HG03064 (cell line): ENCODE results near the gene MRTO4.
"Not testable (repeated sequence)": the region's sequence is repeated elsewhere in the genome, so short reads cannot be mapped to it uniquely, and the experiment has no call there.

ENCODE experiments used
- ATAC-seq: cut with Tn5 transposase; IDR thresholded peaks from one replicate; pipeline ENCODE4 v1.9.1; 2021; ENCODE audit warnings: low read depth; ENCODE audit not compliant: unreplicated experiment

Gene MRTO4

DNA sequence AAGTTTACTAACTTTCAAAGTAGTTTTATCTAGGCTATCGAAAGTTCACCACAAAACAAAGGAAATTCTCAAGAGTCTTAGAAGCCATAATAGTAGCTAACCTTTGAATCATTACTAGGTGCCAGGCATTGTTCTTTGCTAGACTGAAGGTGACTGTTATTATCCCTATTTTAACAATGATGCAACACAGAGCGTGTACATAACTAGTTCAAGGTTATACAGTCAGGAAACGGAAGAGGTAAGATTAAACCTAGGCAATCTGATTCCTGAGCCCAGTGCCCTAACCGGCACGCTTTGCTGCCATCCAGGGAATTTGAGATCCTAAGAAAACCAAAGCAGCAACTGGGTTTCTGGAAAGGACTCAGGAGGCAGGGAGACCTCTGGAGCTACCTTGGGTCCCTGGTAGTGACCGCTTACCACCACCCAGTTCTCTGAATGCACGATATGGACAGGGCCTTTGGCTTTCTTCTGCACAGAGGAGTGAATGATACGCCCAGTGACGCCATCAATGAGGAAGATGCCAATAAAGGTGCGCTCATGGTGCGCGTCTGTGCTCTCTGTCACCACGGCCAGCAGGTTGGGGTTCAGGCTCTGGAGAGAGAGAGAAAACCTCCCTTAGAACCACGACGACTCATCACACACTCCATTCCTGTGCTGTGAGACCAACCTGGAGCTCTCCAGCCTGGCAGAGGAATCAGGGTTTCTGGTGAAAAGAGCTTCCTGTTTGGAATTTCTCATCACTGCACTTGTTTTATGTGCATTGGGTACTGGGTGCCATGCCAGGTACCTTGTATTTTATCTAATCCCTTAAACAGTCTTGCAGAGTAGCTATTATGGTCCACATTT, 28.4 kb upstream of the MRTO4 start:
- no peak for ATAC-seq

DNA sequence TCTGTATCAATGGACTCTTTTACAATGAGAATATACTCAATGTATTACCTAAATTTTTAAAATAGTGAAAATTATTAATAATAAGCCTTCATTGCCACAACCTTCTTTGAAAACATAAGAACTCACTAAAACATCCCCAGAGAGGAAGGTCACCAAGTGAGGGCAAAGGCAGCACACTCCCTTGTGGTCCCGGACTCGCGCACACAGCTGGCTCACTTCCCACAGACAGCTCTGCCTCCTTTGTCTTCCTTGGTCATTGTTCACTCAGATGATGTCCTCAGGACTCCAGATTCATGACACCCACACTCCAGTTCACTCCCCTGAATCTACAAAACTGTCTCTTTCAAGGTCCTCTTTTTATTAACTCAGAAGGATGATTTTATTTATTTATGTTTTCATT, 22.4 kb upstream of the MRTO4 start:
- no peak for ATAC-seq

DNA sequence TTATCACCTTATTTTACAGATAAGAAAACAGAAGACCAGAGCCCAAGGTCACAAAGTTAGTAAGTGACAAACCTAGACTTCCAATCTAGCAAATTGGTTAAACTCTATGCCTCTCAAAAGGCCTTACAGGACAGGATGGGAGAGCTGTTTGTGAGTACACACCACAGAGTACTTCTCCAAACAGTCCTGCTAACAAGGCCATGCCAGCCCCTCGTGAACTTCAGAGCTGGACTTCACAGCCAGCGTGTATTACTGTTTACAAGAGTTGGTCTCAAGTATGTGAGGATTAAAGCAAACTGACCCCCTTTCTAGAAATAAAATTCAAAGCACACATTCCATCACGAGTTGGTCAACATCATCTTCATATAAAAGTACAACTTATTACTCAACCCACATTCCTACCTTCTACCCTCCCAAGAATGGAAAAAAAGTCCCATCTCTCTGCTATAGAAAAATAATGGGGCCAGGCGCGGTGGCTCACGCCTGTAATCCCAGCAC, 21.7 kb upstream of the MRTO4 start:
- no peak for ATAC-seq

DNA sequence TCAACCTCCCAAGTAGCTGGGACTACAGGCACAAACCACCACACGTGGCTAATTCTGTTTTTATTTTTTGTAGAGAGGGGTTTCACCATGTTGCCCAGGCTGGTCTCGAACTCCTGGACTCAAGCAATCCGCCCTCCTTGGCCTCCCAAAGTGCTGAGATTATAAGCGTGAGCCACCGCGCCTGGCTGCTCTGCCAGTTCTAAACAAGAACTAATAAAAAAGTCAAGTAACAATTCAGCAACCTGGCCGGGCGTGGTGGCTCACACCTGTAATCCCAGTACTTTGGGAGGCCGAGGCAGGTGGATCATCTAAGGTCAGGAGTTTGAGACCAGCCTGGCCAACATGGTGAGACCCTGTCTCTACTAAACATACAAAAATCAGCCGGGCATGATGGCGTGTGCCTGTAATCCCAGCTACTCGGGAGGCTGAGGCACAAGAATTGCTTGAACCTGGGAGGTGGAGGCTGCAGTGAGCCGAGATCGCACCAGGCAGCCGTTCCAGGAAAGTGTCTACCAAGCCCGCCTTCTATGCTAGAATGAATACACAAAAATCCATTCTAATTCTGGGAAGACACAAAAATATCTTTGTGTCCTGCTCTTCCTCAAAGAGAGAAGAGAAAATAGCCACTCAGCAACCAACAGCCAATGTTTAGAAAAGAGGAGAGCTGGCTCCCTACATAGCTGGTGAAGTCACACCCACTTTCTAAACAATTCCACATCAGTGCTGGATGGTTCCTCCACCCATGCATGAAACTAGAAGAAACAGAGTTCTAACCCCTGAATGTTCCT, 19.7 kb upstream of the MRTO4 start:
- ATAC-seq = not testable (repeated sequence)

DNA sequence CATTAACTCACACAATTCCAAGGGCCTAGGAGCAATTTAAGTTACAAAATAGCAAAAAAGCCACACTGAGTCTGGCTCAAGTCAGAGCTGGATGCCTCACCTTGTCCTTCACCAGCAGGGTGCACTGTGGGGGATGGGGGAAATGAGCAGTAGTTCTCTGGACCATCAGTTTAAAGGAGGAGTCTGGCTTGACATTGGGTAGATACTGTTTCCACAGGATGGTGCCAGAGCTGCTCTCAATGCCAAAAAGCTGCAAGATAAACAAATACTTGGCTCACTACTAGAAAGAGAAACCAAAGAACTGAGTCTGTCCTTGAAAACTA, 19.1 kb upstream of the MRTO4 start:
- no peak for ATAC-seq

DNA sequence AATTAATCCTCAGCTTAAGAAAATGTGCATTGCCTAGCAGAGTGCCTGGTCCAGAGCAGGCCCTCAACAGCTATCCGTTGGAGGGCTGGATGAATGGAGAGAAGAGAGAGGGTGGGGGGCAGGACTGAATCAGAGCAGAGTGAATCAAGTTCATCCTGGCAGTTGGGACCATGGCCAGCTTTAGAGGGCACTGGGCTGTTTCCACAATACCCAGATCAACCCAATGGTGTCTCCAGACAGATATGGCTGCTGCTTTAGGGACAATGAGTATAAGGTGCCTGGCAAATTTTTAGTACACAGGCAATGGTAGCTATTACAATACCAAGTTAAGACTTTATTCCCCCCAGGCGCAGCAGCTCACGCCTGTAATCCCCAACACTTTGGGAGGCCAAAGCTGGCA, 17.4 kb upstream of the MRTO4 start:
- no peak for ATAC-seq

DNA sequence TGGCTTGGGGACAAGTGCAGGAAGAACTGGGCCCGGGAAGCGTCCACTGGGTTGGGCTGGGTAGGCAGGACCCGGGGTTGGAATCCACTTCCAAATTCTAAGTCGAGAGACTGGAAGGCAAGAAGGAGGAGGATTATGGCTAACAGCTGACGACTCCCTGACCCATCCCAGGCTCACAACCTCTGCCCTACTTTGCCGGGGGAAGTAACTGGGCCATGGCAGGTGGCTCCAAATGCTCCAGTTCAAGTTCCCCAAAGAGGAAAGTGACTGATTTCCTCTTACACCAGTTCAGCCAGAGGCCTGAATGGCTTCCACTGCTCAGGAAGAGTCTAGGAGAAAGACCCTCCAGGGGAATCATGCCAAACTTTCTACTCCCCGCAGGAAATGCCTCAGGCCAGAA, 11.7 kb upstream of the MRTO4 start:
- ATAC-seq = no peak

DNA sequence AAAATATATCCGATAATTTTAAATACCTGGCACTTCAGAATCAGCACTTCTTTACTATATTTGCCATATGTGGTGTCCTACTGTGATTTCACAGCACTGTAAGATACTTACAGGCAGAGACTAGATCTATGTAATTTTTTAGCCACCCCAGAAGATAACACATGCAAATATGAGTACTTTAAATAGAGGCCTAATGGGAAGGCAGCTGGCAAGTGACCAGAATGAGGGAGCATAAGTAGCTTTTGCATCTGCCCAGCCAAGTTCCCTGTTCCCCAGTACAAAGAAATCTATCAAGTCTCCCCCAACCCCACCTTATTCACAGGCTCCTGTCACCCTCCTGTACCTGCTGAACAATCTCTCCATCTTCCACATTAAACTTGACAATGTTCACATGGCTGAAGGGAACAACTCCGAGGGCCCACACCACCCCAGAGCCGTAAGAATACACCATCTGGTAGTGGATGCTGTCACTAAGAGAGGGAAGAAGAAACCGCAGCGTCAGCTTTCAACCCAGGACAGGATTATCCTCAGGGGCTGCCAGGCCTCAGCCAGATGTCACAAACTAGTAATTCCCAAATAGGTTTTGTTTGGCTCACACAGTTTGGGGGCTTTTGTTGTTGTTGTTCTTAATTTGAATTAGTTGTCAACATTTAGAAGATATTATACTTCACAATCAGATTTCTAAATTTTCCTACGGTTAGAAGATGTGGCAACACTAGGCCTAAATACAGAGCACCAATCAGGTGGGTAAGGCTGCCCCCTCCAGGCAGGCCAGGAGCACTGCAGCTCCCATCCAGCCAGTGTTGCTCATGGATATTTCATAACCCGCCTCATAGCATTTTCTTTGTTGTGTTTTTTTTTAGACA, 10.7 kb upstream of the MRTO4 start:
- ATAC-seq = no peak

DNA sequence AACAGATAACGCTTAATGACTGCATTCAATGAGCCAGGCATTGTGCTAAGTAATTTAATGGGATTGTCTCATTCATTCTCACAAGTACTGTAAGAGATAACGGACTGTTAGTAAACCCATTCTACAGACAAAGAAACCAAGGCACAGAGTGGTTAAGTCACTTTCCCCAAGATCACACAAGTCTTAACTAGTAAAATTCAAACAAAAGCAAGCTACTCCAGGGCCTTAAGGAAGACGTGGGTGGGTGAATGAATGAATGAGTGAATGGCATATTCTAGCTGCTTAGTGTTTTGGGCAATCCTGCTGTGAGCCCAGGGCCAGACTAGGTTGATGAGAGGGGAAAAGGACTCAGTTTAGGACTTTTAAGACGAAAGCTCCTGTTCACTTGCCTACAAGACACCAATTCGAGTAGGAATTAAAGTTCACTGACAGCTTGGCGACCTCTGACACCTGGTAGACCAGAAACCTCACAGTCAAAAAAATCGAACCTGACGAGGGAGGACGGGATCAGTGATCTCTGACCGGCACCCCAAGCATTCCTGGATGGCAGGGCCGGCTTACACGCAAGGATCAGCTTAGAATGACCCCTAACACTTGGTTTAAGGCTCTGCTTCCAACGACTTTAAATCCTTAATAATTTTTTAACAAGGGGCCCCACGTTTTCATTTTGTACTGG, 838 bp upstream of the MRTO4 start:
- no peak for ATAC-seq

DNA sequence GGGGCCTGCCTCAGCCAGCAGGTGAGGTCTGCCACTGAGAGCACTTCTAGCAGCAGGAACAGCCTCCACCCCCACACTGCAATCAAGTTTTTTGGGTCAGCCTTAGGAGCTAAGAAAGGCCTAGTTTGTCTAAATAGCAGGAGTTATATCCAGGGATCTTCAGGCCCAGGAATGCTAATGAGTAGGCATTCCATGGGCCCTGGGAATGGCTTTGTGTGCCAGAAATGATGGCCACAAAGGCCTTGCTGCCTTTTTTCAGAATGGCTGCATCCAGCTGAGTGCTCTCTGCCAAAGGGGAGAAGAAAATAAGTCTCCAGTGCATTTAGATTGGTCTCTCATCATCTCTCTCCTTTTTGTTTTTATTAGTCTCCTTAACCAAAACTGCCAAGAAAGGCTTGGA, 2.8 kb downstream of the MRTO4 start:
- no peak for ATAC-seq

DNA sequence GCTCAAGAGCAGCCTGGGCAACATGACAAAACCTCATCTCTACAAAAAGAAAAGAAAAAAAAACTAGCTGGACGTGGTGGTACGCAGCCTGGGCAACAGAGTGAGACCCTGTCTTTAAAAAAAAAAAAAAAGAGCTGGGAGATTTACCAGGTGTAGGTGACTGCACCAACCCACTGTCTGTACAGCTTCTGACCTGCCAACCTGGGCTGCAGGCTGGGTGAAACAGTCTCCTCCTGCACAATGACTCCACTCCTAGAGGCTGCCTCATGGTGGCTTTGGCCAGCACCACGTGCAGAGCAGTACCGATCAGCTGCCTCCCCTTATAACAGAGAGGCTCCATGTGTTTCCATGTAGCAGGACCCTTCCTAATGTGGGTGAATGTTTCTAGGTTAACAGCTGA, 3.7 kb downstream of the MRTO4 start:
- ATAC-seq = no peak

DNA sequence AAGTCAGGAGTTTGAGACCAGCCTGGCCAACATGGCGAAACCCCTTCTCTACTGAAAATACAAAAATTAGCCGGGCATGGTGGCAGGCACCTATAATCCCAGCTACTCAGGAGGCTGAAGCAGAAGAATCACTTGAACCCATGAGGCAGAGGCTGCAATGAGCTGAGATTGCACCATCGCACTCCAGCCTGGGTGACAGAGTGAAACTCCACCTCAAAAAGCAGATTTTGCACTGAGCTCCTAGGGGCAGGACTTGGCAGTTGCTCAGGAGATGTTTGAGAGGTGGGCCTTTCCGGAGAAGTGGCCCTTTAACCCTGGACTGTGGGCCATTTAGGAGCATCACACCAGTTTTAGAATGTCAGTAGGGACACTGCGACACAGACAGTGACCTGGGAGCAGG, 4.7 kb downstream of the MRTO4 start:
- ATAC-seq = not testable (repeated sequence)

DNA sequence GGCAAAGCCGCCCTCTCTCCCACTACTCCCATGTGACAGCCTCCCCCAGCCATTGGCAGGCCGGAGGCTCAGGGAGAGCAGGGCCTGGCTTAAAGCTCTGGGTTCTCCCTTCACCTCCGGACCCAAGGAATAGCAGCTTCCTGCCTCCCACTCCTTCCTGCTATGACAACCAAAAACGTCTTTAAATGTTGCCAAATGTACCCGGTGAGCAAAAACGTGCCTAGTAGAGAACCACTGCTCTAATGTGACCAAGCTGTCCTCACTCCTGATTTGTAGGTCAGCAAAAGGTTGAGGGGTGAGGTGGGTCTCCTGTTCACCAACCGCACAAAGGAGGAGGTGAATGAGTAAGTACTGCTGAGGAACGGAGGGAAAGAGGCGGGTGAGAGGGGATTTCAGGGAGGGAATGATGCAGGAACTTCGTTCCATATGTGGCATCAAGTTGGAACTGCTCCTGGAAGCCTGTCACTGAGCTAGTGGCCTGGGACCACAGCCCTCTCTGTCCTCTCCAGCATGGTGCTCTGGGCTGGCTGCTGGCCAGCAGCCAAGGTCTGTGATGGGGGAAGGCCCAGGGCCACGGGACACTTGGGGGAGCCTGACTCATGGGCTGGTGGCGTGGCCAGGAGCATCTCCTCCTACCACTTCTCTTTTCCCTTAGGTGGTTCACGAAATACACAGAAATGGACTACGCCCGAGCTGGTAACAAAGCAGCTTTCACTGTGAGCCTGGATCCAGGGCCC, 5.7 kb downstream of the MRTO4 start:
- ATAC-seq = no peak

DNA sequence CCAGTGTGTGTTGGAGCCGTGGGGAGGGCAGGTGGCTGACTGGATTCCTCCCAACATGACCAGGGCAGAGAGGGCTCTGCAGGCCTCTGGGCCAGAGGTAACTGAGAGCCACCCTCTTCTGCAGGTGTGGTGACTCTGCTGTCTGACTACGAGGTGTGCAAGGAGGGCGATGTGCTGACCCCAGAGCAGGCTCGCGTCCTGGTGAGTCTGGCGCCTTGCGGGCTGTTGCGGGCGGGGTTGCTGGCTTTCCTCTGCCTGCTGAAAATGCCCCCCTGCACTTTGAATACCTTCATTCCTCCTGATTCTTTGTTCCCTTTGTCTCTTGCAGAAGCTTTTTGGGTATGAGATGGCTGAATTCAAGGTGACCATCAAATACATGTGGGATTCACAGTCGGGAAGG, 6.7 kb downstream of the MRTO4 start:
- no peak for ATAC-seq

DNA sequence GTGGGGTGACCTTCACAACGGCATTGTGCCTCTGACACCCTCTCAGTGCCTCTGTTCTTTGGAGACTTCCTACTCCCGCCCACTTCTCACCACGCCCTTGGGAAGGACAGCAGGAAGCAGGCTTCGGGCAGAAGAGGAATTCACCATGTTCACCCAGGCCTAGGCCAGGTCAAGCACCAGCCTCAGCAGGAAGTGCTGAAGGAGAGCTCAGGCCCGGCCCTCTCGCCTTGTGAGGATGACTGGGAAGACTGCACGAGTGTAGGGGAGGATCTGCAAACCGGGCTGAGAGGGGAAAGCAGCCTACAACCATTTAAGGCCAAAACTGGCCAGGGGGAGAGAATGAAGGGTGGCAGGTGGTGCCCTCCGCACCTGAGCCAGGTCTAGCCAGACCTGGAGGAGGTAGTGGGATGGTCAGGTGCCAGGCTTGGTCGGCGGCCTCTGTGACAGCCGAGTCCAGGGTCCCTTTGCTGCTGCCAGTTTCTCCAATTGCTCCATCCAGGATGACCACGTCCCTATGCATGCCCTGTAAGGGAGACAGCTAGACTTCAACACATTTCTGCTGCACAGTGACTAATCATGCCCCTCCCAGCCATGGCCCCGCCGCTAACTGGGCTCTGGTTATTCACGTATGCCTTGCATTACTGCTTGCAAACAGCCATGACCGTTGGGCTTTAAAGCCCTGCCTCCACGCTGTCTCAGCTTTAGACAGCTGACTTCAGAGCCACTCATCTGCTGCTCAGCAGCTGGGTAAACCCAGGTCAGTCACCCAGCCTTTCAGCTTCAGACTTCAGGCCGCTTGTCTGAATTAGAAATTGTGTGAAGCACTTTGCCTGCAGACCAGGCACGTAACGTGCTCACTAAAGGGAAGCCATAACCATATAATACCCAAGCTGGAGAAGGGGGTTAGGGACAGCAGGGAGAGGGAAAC, 8.9 kb downstream of the MRTO4 start:
- no peak for ATAC-seq

DNA sequence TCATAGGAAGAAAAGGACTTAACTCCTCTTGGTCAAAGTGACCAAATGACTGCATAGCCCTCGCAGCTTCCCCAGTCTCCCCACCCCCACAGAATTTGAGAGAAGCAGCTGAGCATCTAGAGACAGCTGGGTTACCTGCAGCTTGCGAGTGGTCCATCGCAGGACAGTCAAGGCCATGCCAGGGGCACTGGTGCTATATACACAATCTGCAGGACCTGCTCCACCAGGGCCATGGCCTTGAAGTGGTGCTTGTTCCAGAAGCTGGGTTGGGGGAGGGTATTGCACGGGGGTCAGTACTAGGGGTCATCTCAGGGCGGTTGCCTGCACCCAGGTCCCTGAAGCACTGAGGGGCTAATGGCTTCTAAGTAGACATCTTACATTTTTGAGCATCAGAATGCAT, 10.4 kb downstream of the MRTO4 start:
- no peak for ATAC-seq

DNA sequence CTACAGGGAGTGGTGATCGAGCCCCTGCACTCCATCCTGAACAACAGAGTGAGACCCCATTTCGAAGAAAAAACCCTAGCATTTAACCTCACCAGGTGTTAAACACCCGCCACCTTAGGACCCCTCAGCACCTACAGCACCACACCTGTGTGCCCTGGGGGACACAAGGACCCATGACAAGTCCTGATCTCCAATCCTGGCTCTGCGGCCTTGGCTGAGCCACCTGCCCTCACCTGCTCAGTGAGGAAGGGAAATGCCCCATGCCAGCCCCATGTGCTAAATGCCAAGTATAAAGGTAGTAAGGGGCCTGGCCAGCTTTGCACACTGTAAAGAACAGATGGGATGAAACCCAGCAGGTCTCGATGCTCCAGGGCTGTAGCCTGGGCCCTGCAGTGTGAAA, 11.1 kb downstream of the MRTO4 start:
- no peak for ATAC-seq

DNA sequence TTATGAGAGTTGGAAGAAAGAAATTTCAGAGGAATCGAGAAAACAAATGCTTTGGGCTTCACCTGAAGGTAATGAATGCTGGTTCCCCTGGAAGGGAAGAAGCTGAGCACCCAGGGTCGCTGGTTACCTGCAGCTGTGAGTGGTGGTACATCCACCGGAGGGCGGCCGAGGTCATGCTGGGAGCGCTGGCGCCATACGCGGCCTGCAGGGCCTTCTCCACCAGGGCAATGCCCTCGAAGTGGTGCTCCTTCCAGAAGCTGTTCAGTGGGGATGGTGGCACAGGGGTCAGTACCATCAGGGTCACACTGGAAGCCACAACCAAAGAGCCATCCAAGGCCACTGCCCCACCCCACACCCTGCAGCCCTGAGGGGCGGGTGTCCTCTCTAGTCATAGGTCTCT, 16.8 kb downstream of the MRTO4 start:
- no peak for ATAC-seq
